Pulmonary artery endothelial cell (primary cell): ENCODE measurements around the gene APOL5. TPM values are rescaled to one million over a fixed set of nuclear protein-coding genes. Genes with fewer than 3 reads are reported as not detected.
A peak's percentile ranks its signal among the peaks of the same experiment; 100 is the strongest.

Experiments
- DNase-seq: peaks from one replicate; pipeline ENCODE4 v3.0.0-alpha.2; 2011; ENCODE audit warnings: low read depth, low spot score
- total RNA-seq: library from RNA; depleted of rRNA; stranded (reverse); fragments of >200 nt; gene quantifications from 2 replicates; pipeline ENCODE4 v1.2.3, GENCODE V29; 2014

The APOL5 gene
- total RNA-seq, 1 donor from 2014 or later: not detected

DNA sequence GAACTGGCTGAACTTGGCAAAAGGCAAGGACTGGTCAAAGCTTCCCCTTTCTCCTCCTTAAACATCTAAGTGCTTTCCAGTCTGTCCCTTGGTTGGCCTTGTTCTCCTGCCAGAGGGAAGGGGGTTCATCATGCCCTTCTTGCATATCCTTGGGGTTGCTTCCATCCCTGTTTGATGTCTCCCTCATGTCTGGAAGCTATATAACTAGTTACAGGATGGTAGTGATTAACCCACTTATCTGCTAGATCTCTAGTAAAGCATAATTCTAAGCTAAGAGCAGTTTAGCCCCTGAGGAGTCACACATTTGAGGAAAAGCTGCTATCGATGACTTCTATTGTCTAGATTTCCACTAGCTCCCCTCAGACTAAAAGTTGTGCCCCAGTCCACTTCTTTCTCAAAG, 22.9 kb downstream of the APOL5 start:
- no peak for DNase-seq

DNA sequence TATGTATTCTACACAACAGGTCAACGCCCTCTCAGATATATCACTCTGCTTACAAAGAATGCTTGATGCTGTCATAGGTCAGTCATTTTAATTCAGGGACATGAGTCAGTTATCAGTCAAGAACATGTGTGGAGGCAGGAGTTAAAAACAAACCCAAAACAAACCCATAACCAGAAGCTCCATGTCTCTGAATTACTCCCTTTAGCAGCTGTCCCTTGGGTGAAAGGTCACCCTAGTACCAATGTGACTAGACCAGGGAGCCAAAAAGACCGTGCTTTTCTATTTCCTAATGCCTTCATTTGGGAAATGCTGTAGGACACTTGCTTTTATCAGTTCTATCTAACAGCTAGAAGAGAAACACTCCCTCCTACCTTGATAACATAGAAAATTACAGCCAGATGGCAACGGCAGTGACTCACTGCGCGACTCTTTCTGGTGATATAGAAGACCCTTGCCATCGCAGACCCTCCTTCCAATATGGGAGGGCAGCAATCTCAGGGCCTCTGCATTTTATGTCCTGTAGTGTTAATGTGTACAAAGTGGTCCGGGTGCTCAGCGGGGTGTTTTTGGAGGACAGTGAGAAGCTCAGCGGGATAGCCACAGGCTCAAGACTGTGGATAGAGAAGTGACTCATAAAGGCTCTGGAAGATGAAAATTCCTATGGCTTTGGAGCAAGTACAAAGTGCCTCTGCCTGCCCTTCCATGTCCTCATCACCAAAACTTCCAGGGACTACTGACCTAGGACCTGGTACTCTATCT, 24.8 kb downstream of the APOL5 start:
- peak; percentile 58 for DNase-seq

DNA sequence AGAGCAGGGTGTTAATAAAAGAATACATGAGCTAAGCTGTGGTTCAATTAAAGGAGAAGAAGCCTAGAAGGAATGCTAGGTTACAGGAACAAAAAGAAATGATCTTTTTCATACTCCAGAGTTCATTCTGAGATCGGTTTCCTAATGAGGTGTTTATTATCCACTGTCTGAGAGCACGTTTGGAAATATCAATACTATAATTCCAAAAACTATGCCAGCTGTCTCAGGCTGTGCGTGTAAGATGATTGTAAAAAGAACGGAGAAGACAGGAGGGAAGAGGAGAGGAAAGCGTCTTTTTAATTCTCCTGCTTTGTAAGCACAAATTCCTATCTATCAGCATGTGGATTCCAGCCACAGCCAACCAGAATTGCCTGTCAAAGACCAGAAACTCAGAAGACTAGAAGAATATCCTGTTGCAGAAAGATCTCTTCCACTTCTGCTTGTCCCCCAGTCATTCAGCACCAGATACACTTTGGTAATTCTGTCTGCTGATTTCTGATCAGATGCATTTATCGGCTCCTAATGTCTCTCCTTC, 25.7 kb downstream of the APOL5 start:
- DNase-seq: no peak

DNA sequence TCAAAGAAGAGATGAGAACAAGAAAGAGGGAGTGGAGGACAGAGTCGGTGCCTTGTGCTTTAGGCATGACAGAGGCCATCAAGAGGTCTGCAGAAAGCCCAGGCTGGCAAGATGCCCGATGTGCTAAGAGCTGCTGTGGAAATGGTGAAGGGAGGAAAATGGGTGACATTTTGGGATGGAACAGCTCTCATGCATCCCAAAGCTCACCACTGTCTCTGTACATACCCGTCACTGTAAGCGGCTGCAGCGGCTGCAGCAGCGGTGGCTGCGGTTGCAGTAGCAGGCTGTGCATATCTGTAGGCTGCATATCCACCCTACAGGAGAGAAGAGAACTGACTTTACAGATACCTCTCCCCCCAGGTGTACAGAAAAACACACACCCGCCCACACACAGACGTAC, 28.6 kb downstream of the APOL5 start:
- no peak for DNase-seq

DNA sequence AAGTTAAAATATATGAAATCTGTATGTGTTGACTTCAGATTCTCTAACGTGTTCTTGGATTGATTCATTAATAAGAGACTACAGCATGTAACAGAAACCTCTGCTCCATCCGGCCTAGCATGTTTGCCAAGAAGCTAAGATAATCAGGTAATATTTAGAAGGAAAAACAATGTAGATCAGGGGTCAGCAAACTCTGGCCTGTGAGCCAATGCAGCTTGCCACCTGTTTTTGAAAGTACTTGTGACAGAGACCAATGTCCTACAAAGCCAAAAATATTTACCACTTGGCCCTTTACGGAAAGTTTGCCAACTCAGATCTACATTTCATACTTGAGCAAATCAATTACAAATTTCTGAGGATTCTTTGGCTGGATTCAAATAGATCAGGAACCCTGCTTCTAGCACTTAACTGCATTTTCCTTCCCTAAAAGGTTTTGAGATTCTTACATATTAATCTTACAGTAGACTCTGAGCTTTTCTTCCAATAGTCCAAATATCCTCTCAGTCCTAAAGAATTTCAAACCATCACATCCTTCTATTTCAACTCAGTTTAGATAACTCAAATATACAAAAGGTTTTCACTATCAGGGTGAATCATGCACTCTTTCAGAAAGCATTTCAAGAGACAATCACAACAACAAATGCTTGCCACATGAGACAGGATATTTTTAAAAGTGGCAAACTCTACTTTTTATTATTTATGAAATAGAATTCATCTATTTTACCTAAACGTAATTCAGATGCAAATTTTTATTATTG, 29.5 kb downstream of the APOL5 start:
- no peak for DNase-seq

DNA sequence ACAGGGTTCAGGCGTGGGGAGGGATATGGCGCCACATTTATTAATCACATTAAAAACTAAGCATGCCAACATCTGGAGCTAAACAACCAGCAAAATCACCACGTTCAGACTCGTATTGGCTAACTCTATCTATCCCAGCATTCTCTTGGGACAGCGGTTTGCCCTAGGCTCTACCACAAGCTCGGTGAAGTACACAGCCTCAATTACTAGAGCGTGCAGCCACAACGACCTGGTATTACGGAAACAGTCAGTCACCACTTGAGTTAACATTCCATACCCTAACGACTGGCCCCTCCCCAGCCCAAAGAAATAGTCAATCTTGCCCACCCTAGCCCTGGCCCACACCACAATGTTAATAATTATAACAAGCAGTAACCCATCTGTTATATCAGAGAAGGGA, 32.1 kb downstream of the APOL5 start:
- no peak for DNase-seq

DNA sequence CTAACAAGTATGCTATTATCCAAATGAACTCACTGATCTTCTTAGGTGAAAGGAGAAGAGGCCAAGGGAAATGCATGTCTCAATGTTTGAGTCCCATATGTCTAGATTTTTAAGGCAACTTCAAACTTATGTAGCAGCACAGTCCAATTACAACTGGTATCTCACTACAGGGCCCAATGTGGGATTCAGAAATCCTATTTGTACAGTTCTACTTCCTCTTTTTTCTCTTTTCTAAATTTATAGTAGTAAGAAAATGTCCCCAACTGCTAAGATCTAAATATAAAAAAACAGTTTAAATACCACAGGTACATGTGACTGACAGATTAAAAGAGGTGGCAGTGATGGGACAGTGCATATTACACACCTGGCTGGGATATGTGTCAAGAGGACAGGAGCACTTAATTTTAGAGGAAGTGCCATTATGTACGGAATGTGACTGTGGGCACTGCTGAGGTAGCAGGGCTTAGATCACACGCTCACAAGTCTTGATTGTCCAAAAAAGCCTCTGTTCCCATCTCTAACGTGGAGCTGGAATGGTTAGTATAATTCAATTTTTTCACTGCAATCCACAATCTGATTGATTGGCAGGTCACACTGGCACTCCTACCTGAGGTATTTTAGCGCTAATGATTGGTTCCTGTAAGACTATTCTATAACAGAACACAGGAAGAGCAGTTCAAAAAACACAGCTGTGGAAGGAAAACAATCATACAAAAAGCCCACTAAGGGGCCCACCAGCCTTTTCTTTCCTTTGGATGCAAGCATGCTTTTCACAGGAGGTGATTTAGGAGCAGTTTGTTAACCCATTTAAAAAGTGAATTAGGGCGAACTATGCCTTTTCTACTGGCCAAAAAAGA, 34.6 kb downstream of the APOL5 start:
- DNase-seq: no peak

DNA sequence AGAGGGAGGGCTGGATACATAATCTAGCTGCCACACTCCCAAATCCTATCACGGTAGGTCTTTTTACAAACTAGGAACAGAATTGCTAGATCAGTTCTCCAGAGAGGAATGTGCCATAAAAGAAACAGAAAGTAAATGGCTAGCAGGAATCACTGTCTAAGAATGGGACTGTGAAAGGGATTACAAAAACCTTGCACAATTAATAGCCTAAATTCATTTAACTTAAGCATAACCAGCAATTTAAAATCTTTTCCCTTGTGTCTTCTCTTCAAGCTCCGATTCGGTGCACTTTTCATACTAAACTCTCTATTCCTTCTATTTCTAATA, 35.2 kb downstream of the APOL5 start:
- no peak for DNase-seq

DNA sequence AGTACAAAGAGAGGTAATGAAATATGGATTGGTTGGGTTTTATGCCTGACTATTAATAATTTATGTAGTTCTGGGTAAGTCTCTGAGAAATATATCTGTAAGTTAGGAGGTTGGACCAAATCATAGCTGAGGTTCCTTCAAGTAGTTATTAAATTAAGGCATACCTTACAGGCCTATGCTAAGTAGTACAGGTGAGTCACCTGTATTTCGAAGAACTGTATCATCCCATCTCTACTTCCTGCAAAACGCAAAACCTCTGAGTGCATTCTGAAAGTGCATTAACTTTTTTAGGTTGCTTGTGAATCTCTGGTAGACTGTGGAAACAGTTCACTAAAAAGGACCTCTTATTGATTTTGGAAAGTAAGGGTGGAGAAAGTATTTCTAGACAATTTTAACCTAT, 37.1 kb downstream of the APOL5 start:
- no peak for DNase-seq

DNA sequence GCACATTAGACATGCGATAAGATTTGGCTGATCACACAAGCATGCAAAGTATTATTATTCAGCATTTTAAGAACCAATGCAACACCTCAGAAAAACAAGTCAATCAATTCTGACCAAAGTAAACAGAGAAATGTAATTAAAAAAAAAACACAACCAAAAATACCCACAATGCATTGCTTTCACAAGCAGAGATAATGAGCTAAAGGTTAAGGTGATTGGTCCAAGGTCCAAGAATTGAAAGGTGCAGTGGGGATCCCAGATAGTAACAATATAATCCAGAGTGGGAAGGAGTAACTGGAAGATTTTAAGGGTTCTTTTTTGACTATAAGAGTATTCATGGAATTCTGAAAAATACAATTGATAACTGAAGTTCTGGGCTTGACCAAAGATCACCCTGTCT, 39.0 kb downstream of the APOL5 start:
- no peak for DNase-seq

DNA sequence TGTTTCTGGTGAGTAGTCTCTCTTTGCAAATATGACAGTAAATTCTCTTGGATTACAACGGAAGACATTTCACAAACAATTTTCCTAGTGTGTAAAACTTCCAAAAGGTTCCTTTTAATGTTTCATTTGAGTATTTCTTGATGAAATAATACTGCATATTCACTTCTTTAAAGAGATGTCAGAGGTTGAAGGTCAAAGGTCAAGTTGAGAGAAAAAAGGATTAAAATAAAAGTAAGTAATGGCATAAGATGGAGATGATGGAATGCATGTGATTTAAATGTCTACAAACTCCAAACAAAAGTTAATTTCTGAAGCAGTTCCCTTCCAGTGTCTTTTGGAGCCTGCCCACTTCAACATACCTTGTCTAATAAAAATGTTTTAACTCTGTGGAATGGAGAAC, 40.7 kb downstream of the APOL5 start:
- no peak for DNase-seq

DNA sequence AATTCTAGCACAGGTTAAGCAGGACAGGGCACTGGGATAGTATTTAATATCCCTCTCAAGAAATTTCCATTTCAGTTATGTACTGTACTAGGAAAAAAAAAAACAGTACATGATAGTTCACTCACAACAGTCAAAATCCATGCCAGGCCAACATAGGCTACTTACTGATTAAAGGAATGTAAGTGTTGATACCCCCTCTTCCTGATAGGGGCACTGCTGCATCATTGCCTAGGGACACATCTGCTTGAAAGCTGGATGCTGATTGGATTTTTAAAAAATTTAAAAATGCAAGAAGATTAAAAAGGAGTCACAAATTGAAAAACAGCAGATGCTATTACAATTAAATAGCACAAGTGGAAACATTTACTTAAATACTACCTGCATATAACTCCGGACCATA, 43.4 kb downstream of the APOL5 start:
- no peak for DNase-seq

DNA sequence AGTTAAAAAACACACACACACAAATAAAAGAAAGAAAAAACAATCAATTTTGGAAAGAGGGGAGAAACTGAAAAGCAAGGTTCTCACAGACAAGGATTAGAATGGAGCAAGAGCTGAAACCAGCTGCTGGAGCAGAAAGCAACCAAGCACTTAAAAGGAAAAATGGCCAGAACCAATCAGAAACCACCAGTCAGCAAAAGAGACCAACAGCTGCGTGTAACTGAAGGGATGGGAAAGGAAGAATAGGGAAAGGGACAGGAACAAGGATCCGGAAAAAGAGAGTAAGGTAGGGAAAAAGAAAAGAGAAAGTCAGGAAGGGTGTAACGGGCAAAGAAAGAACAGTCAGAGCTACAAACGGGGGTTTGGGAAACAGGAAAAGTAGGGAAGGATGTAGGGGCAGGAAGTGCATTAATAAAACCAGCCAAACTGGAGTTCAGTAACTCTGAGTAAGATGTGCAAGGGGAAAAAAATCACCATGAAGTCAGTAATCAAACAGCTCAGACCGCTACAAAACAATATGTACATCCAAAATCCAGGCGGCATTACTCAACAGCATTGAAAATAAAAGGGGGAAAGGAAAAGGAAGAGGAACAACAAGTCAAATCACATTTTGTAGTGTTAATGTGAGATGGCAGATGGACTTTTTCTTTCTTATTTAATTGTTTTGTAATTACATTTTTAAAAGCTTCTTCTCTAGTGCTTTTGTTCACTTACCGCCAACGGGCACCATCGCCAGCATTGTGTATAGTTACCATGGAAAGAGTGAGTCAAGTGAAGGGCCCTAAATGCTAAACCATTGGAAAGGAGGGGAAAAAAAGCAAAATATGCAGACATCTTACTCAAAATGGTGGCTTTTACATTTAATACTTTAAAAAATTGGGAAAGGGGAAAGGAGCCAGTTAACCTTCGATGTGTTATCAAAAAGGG, 49.2 kb downstream of the APOL5 start:
- DNase-seq: no peak

DNA sequence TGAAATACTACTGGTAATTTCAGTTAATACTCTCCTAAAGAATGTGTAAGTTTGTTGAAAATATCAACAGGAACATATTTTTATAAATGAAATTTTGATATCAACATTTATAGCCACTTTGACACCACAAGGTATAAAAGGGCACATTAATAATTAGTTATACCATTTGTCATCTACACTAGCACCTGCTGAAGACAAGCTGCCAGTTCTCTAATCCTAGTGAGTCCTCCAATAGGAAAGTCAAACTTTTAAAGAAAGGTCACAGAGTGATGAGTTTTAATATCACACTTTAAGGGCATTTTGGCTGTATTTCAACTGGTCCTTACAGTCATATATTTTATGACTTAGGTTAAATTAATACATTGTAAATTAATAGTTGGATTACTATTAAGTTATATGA, 52.3 kb downstream of the APOL5 start:
- DNase-seq: no peak

DNA sequence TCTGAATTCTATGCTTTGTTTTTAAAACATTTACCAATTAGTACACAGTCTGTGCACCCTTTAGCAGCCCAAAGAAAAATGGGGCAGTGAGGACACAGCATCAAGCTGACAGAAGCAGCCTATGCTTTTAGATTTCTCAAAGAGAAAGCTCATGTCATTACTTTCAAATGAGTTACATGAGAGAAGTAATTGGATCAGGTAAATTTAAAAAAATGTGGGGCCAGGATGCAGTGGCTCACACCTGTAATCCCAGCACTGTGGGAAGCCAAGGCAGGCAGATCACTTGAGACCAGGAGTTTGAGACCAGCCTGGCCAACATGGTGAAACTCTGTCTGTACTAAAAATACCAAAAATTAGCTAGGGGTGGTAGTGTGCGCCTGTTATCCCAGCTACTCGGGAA, 57.7 kb downstream of the APOL5 start:
- no peak for DNase-seq

DNA sequence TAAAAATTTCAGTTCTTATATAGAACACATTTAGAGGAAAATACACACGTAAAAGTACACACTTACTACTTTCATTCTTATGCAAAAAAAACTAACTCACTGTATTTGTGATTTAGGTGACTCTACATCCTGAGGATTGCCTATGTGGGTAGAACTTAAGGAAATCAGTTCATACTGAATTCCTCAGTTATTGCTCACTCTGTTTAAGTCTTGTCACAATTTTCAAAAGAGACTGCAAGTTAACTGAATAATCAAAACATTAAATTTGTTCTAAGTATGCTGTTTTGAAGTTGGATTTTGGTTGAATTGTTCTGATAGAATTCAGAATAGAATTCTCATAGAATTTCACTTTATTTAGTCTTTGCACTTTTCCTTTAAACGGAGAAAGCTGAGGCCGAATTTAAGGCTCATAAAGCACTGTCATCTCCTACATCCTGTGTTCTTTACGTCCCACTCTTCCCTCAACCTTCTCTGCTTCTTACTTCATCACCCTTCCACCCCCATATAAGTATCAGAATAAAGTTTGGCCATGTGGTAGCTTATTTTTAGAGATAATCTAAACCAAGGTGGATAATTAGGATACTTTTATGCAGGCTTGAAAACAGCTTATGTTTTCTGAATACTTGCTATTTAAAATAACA, 59.8 kb downstream of the APOL5 start:
- peak; percentile 32 for DNase-seq
